ENCODE data around the gene UQCR10.

DNA sequence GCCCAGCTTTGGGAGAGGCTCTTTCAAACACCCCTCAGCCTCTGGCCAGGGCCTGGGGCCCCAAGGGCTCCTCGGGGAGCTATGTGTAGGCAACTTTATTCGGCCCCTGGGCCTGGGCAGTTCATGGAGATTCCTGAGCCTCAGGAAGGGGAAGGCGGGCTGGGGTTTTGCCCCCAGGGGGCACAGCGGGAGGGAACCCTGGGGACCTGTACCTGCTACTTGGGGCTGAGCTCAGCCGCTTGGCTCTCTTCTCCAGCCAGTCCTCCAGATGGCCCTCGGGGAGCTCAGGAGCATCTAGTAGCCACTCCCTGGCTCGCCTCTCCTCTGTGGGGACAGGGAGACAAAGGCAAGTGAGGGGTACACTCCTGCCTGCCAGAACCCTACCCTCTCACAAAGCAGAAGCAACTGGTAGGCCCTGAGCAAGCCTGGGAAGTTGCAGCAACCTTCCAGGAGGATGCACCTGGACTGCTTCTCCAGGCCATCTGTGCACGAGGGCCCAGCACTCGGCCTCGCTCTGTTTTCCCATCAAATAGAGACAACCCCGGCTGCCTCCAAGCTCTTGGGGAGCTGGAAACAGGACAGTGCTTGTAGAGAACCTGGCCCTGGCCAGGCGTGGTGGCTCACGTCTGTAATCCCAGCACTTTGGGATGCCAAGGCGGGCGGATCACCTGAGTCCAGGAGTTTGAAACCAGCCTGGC is 28.9 kb upstream of the UQCR10 start:
- TF ChIP-seq POLR2A (conservative IDR thresholded peaks at IDR 0.05) (no peak), SIN3A (IDR thresholded peaks at IDR 0.05; ENCODE audit: borderline replicate concordance in 2 of 2, control insufficient read depth in 1 of 2, low read depth in 2 of 2, low read length in 2 of 2) (no peak), GABPA (tag; conservative IDR thresholded peaks at IDR 0.05; ENCODE audit: low read depth) (no peak), ZNF589 (CRISPR knock-in tag; IDR thresholded peaks at IDR 0.05; ENCODE audit: low read depth) (no peak), BHLHE40 (IDR thresholded peaks at IDR 0.05; ENCODE audit: low read length) (no peak)
